Renal cortical epithelial cell (primary cell): Measurements from ENCODE around the gene DNAJC4. TPM values are rescaled to one million over a fixed set of nuclear protein-coding genes. Genes with fewer than 3 reads are reported as not detected.

Source experiments
- DNase-seq: peaks from one replicate; pipeline ENCODE4 v3.0.0-alpha.2; 2011; ENCODE audit warnings: low read depth
- total RNA-seq: library from RNA; depleted of rRNA; stranded (reverse); fragments of >200 nt; gene quantifications from 2 replicates; pipeline ENCODE4 v1.2.3, GENCODE V29; 2014

Gene DNAJC4
- total RNA-seq, 1 donor from 2014 or later: 9.2 TPM

- DNase-seq: no peak
Measured at GRCh38 chr11:64229744-64230170, 591 bp upstream of the DNAJC4 start.

- DNase-seq: no peak
Measured at GRCh38 chr11:64230985-64231365, 627 bp downstream of the DNAJC4 start.

- no peak for DNase-seq
Measured at GRCh38 chr11:64231546-64231945, 1.2 kb downstream of the DNAJC4 start.

- no peak for DNase-seq
Measured at GRCh38 chr11:64232182-64232966, 2.0 kb downstream of the DNAJC4 start.

GRCh38 chr11:64232967-64233315 is 2.6 kb downstream of the DNAJC4 start:
- no peak for DNase-seq

GRCh38 chr11:64233913-64234586 is 3.7 kb downstream of the DNAJC4 start, which contains the start of gene VEGFB:
Gene VEGFB, plus strand, starts transcription at chr11:64234584. Its CDS starts 250 bp downstream, at chr11:64234834.
- no peak for DNase-seq

GRCh38 chr11:64234647-64235379 is 4.5 kb downstream of the DNAJC4 start:
- no peak for DNase-seq

GRCh38 chr11:64235437-64236161 is 5.3 kb downstream of the DNAJC4 start:
- no peak for DNase-seq

GRCh38 chr11:64237484-64237951 is 7.2 kb downstream of the DNAJC4 start:
- no peak for DNase-seq

GRCh38 chr11:64238076-64238475 is 7.7 kb downstream of the DNAJC4 start:
- DNase-seq: no peak

- no peak for DNase-seq
Measured at GRCh38 chr11:64238999-64239398, 8.7 kb downstream of the DNAJC4 start.

- DNase-seq: no peak
Measured at GRCh38 chr11:64239662-64240434, 9.5 kb downstream of the DNAJC4 start.

GRCh38 chr11:64240435-64241240 is 10.3 kb downstream of the DNAJC4 start, which contains the start of gene FKBP2:
Gene FKBP2, plus strand, starts transcription at chr11:64241095. Its CDS starts 1,293 bp downstream, at chr11:64242388.
- DNase-seq: peak; percentile 86

GRCh38 chr11:64241241-64241490 is 10.8 kb downstream of the DNAJC4 start:
- DNase-seq: peak; percentile 92

GRCh38 chr11:64241491-64242374 is 11.4 kb downstream of the DNAJC4 start:
- no peak for DNase-seq

- no peak for DNase-seq
Measured at GRCh38 chr11:64243236-64243854, 13.0 kb downstream of the DNAJC4 start.

- no peak for DNase-seq
Measured at GRCh38 chr11:64244107-64244506, 13.8 kb downstream of the DNAJC4 start.

- DNase-seq: no peak
Measured at GRCh38 chr11:64244966-64245365, 14.6 kb downstream of the DNAJC4 start.

GRCh38 chr11:64245401-64245796 is 15.1 kb downstream of the DNAJC4 start:
- DNase-seq: no peak
